ENCODE results near the gene RNASE4.

DNA sequence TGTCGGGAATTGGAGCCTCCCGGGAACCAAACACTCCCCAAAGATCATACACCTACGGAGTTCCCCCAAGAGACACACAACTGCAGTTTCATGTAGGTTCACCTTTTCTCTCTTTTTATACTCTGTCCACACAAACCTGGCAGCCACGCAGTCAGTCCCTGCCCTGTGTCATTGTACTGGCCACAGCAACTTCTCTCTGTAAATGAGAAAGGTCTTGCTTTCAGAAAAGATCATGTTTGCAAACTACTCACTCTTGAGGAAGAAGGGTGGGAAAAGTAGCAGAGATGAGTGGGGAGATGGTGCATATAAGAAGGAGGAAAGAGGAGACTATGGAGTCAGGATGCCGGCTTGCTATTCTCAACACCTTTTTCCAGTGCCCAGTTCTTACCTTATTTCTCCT is 14.6 kb downstream of the RNASE4 start:
- no peak for TF ChIP-seq POLR2A (IDR thresholded peaks at IDR 0.05)
- TF ChIP-seq, protein P1, sequence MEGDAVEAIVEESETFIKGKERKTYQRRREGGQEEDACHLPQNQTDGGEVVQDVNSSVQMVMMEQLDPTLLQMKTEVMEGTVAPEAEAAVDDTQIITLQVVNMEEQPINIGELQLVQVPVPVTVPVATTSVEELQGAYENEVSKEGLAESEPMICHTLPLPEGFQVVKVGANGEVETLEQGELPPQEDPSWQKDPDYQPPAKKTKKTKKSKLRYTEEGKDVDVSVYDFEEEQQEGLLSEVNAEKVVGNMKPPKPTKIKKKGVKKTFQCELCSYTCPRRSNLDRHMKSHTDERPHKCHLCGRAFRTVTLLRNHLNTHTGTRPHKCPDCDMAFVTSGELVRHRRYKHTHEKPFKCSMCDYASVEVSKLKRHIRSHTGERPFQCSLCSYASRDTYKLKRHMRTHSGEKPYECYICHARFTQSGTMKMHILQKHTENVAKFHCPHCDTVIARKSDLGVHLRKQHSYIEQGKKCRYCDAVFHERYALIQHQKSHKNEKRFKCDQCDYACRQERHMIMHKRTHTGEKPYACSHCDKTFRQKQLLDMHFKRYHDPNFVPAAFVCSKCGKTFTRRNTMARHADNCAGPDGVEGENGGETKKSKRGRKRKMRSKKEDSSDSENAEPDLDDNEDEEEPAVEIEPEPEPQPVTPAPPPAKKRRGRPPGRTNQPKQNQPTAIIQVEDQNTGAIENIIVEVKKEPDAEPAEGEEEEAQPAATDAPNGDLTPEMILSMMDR (IDR thresholded peaks at IDR 0.05): no peak
- no peak for TF ChIP-seq EP300 (IDR thresholded peaks at IDR 0.05)
